H9 (cell line): ENCODE results near the gene EHD3. TPM values are rescaled to one million over a fixed set of nuclear protein-coding genes. Genes with fewer than 3 reads are reported as not detected.

Experiments used
- DNase-seq: peaks from one replicate; pipeline ENCODE4 v3.0.0-alpha.2; 2017
- H2AFZ ChIP-seq: one replicate; pipeline ENCODE4 v1.6.1; 2013; ENCODE audit warnings: mild to moderate bottlenecking, low read length, control low read depth, moderate library complexity
- H2AK5ac ChIP-seq: 2 replicates; pipeline ENCODE4 v1.6.1; 2013; ENCODE audit warnings: low read length, control low read depth, mixed read lengths; ENCODE audit not compliant: insufficient read length
- H2BK120ac ChIP-seq: one replicate; pipeline ENCODE4 v1.6.1; 2013; ENCODE audit warnings: low read depth, mild to moderate bottlenecking, low read length, control low read depth, inconsistent platforms; ENCODE audit not compliant: poor library complexity, severe bottlenecking
- H2BK12ac ChIP-seq: 2 replicates; pipeline ENCODE4 v1.6.1; 2013; ENCODE audit warnings: low read length, control low read depth, mixed read lengths, low read depth; ENCODE audit not compliant: insufficient read length
- H2BK15ac ChIP-seq: 2 replicates; pipeline ENCODE4 v1.6.1; 2013; ENCODE audit warnings: low read depth, low read length, control low read depth
- H2BK20ac ChIP-seq: one replicate; pipeline ENCODE4 v1.6.1; 2013; ENCODE audit warnings: low read depth, mild to moderate bottlenecking, low read length, control low read depth, inconsistent platforms; ENCODE audit not compliant: poor library complexity, severe bottlenecking
- H2BK5ac ChIP-seq: 2 replicates; pipeline ENCODE4 v1.6.1; 2013; ENCODE audit warnings: low read length, control low read depth, mixed read lengths; ENCODE audit not compliant: insufficient read length
- H3K14ac ChIP-seq: 2 replicates; pipeline ENCODE4 v1.6.1; 2013; ENCODE audit warnings: low read length, control low read depth; ENCODE audit not compliant: insufficient read depth
- H3K18ac ChIP-seq: 2 replicates; pipeline ENCODE4 v1.6.1; 2013; ENCODE audit warnings: low read depth, mild to moderate bottlenecking, mixed read lengths, low read length, control low read depth; ENCODE audit not compliant: insufficient read length
- H3K23ac ChIP-seq: 2 replicates; pipeline ENCODE4 v1.6.1; 2013; ENCODE audit warnings: low read length, control low read depth, mixed read lengths, low read depth; ENCODE audit not compliant: insufficient read length
- H3K23me2 ChIP-seq: 2 replicates; pipeline ENCODE4 v1.6.1; 2013; ENCODE audit warnings: low read depth, mild to moderate bottlenecking, mixed read lengths, low read length, control low read depth; ENCODE audit not compliant: insufficient read length, poor library complexity, severe bottlenecking
- H3K27ac ChIP-seq: 2 replicates; pipeline ENCODE4 v1.5.1; 2013; ENCODE audit warnings: low read length, control low read depth, mixed read lengths, low read depth; ENCODE audit not compliant: insufficient read length
- H3K27me3 ChIP-seq: 2 replicates; pipeline ENCODE4 v1.6.1; 2013; ENCODE audit warnings: low read length, control low read depth, inconsistent platforms; ENCODE audit not compliant: insufficient read depth
- H3K4ac ChIP-seq: 2 replicates; pipeline ENCODE4 v1.6.1; 2013; ENCODE audit warnings: low read depth, mild to moderate bottlenecking, control low read depth, inconsistent platforms, low read length, moderate library complexity
- H3K4me1 ChIP-seq: 2 replicates; pipeline ENCODE4 v1.6.1; 2013; ENCODE audit warnings: low read length, control low read depth, inconsistent platforms; ENCODE audit not compliant: insufficient read depth
- H3K4me2 ChIP-seq: 2 replicates; pipeline ENCODE4 v1.6.1; 2013; ENCODE audit warnings: low read length, control low read depth, mixed read lengths; ENCODE audit not compliant: insufficient read length, insufficient read depth
- H3K56ac ChIP-seq: 2 replicates; pipeline ENCODE4 v1.6.1; 2013; ENCODE audit warnings: low read depth, mild to moderate bottlenecking, mixed read lengths, low read length, control low read depth; ENCODE audit not compliant: insufficient read length
- H3K79me1 ChIP-seq: 2 replicates; pipeline ENCODE4 v1.6.1; 2013; ENCODE audit warnings: low read depth, mild to moderate bottlenecking, moderate library complexity, low read length, control low read depth, inconsistent platforms; ENCODE audit not compliant: insufficient read depth, poor library complexity, severe bottlenecking
- H3K79me2 ChIP-seq: 2 replicates; pipeline ENCODE4 v1.6.1; 2013; ENCODE audit warnings: low read length, control low read depth, inconsistent platforms; ENCODE audit not compliant: insufficient read depth
- H3K9ac ChIP-seq: 2 replicates; pipeline ENCODE4 v1.6.1; 2013; ENCODE audit warnings: low read length, control low read depth, mixed read lengths; ENCODE audit not compliant: insufficient read length; ENCODE audit errors: extremely low read depth
- H3K9me3 ChIP-seq: one replicate; pipeline ENCODE4 v1.6.1; 2013; ENCODE audit warnings: low read depth, low read length, inconsistent platforms; ENCODE audit not compliant: control insufficient read depth
- H3T11ph ChIP-seq: one replicate; pipeline ENCODE4 v1.6.1; 2013; ENCODE audit warnings: mild to moderate bottlenecking, low read length, control low read depth, inconsistent platforms
- H4K20me1 ChIP-seq: one replicate; pipeline ENCODE4 v1.6.1; 2013; ENCODE audit not compliant: control insufficient read depth, insufficient read length, insufficient read depth
- H4K5ac ChIP-seq: 2 replicates; pipeline ENCODE4 v1.6.1; 2013; ENCODE audit warnings: low read depth, mild to moderate bottlenecking, mixed read lengths, low read length, control low read depth; ENCODE audit not compliant: insufficient read length
- H4K8ac ChIP-seq: replicated peaks from 2 replicates; pipeline ENCODE4 v1.6.1; 2013; ENCODE audit warnings: low read length, control low read depth, mixed read lengths, low read depth; ENCODE audit not compliant: insufficient read length
- H4K91ac ChIP-seq: 2 replicates; pipeline ENCODE4 v1.6.1; 2013; ENCODE audit warnings: low read depth, mild to moderate bottlenecking, moderate library complexity, mixed read lengths, low read length, control low read depth; ENCODE audit not compliant: insufficient read length
- H3K27ac Mint-ChIP-seq, 3 experiments: 2 replicates in 2 of 3; 3 replicates in 1 of 3; pipeline ENCODE4 v1.8.0; 2020 to 2021; ENCODE audit warnings: mixed read lengths in 3 of 3, mild to moderate bottlenecking in 1 of 3, moderate library complexity in 1 of 3
- H3K27me3 Mint-ChIP-seq: 2 replicates; pipeline ENCODE4 v1.8.0; 2021; ENCODE audit warnings: low read depth, mild to moderate bottlenecking, moderate library complexity, mixed read lengths
- H3K36me3 Mint-ChIP-seq, 3 experiments: 2 replicates in 2 of 3; 3 replicates in 1 of 3; pipeline ENCODE4 v1.8.0; 2020 to 2021; ENCODE audit warnings: low read depth in 3 of 3, mixed read lengths in 3 of 3; ENCODE audit not compliant: insufficient read depth in 1 of 3
- H3K4me1 Mint-ChIP-seq, 2 experiments: 2 replicates each; pipeline ENCODE4 v1.8.0; 2020; ENCODE audit warnings: mixed read lengths in 2 of 2
- H3K4me3 Mint-ChIP-seq, 2 experiments: 2 replicates in 1 of 2; 3 replicates in 1 of 2; pipeline ENCODE4 v1.8.0; 2020 to 2021; ENCODE audit warnings: mild to moderate bottlenecking in 2 of 2, mixed read lengths in 2 of 2, moderate library complexity in 1 of 2
- H3K9me3 Mint-ChIP-seq, 2 experiments: 2 replicates in 1 of 2; 3 replicates in 1 of 2; pipeline ENCODE4 v1.8.0; 2020; ENCODE audit warnings: mild to moderate bottlenecking in 2 of 2, mixed read lengths in 2 of 2, moderate library complexity in 1 of 2
- CTCF ChIP-seq: fragments of 200-600 bp; sonication (generic); conservative IDR thresholded peaks from 3 replicates; pipeline ENCODE4 v1.8.0; 2021; ENCODE audit warnings: antibody characterized with exemption, mild to moderate bottlenecking
- WGBS: extraction: QIAGEN DNeasy Blood & Tissue Kit; methylation state at CpG from one replicate; pipeline ENCODE4 v1.1.7; 2013; ENCODE audit warnings: missing lambda C conversion rate, low lambda C conversion rate, mixed read lengths; ENCODE audit not compliant: insufficient read length; ENCODE audit errors: extremely low coverage; 5-methylcytosine and 5-hydroxymethylcytosine counted together
- total RNA-seq: library from RNA; stranded (reverse); gene quantifications from 2 replicates; pipeline ENCODE4 v1.2.1, GENCODE V29; 2021

Gene EHD3
- total RNA-seq, 1 experiment from 2014 or later = 8.3 TPM

GRCh38 chr2:31294196-31294595 is 60.2 kb downstream of the EHD3 start:
- no peak overlapping the region for H4K5ac ChIP-seq

More at GRCh38 chr2:31294196-31294595, 60.2 kb downstream of the EHD3 start:
- peaks cover 24 to 29% of the 10 kb centered on the region in 2 experiments for H3K4me1 Mint-ChIP-seq
- no peak overlapping the region for H3K56ac ChIP-seq
- no peak overlapping the region for H2BK12ac ChIP-seq
- no peak overlapping the region for H4K91ac ChIP-seq
- no peak overlapping the region for H2AFZ ChIP-seq
- no peak overlapping the region for H3K27ac ChIP-seq
- no peaks in the 10 kb centered on the region for H3K27me3 ChIP-seq
- no peak overlapping the region for H3K23ac ChIP-seq
- H3K14ac ChIP-seq = no peak overlapping the region
- no peak overlapping the region for H3K4me2 ChIP-seq
- no peak overlapping the region for H3K4me3 Mint-ChIP-seq
- H3K79me1 ChIP-seq = no peaks in the 10 kb centered on the region
- no peak for TF ChIP-seq CTCF
- H2AK5ac ChIP-seq = no peak overlapping the region
- no peaks in the 10 kb centered on the region for H3K27me3 Mint-ChIP-seq
- no peak for DNase-seq
- no peaks in the 10 kb centered on the region for H3K4me1 ChIP-seq
- no peaks in the 10 kb centered on the region for H4K20me1 ChIP-seq
- no peaks in the 10 kb centered on the region for H3K9me3 ChIP-seq
- H3K79me2 ChIP-seq = no peaks in the 10 kb centered on the region
- WGBS = no CpG with 5 or more reads among the region's 1 CpG
- no peak overlapping the region for H3T11ph ChIP-seq
- H3K18ac ChIP-seq = no peak overlapping the region
- H2BK15ac ChIP-seq = no peak overlapping the region
- no peak overlapping the region for H3K4ac ChIP-seq
- H2BK5ac ChIP-seq = no peak overlapping the region
- H2BK20ac ChIP-seq = no peak overlapping the region
- no peak overlapping the region for H3K27ac Mint-ChIP-seq
- no peak overlapping the region for H3K9ac ChIP-seq
- no peaks in the 10 kb centered on the region for H3K23me2 ChIP-seq
- peaks cover 0 to 5% of the 10 kb centered on the region in 2 experiments; a peak in 1 of 5 replicates for H3K9me3 Mint-ChIP-seq
- H2BK120ac ChIP-seq = no peak overlapping the region
- H4K8ac ChIP-seq = no peak overlapping the region
- H3K36me3 Mint-ChIP-seq = peaks cover 0 to 5% (median 0%) of the 10 kb centered on the region in 3 experiments; a peak in 3 of 7 replicates
